DND-41 (cell line): Measurements from ENCODE around the gene LAMC1.

Source experiments
- ATAC-seq: fragments of 200-7000 bp; cut with Tn5 transposase; 3 replicates; pipeline ENCODE4 v1.9.1; 2021; ENCODE audit warnings: low read depth; ENCODE audit not compliant: insufficient read depth
- DNase-seq: peaks from one replicate; pipeline ENCODE4 v3.0.0-alpha.2; 2020
- H2AFZ ChIP-seq: 2 replicates; pipeline ENCODE4 v1.6.0; 2012; ENCODE audit warnings: low read depth, low read length
- H3K27ac ChIP-seq: 2 replicates; pipeline ENCODE4 v1.5.1; 2012; ENCODE audit warnings: low read length, inconsistent platforms
- H3K27me3 ChIP-seq: fragments of 200-600 bp; sonication (generic); 2 replicates; pipeline ENCODE4 v1.6.0; 2012; ENCODE audit warnings: low read length, mild to moderate bottlenecking, inconsistent platforms; ENCODE audit not compliant: insufficient read depth, poor library complexity
- H3K36me3 ChIP-seq: 2 replicates; pipeline ENCODE4 v1.5.1; 2012; ENCODE audit warnings: low read length, inconsistent platforms; ENCODE audit not compliant: insufficient read depth
- H3K4me1 ChIP-seq: 2 replicates; pipeline ENCODE4 v1.5.1; 2012; ENCODE audit warnings: mild to moderate bottlenecking, low read length; ENCODE audit not compliant: insufficient read depth
- H3K4me2 ChIP-seq: 2 replicates; pipeline ENCODE4 v1.6.0; 2012; ENCODE audit warnings: mild to moderate bottlenecking, moderate library complexity, low read length, inconsistent platforms; ENCODE audit not compliant: insufficient read depth
- H3K4me3 ChIP-seq, 2 experiments: fragments of 200-600 bp in 1 of 2; shearing (Covaris generic) in 1 of 2; 2 replicates each; pipeline ENCODE4 v1.5.1; 2012 to 2016; ENCODE audit warnings: inconsistent platforms in 2 of 2, low read length in 2 of 2, mild to moderate bottlenecking in 2 of 2, low read depth in 1 of 2, moderate library complexity in 1 of 2
- H3K79me2 ChIP-seq: 2 replicates; pipeline ENCODE4 v1.6.0; 2012; ENCODE audit warnings: low read length, inconsistent platforms; ENCODE audit not compliant: insufficient read depth
- H3K9ac ChIP-seq: 2 replicates; pipeline ENCODE4 v1.6.0; 2012; ENCODE audit warnings: low read depth, mild to moderate bottlenecking, inconsistent platforms, low read length, moderate library complexity
- H3K9me3 ChIP-seq: 2 replicates; pipeline ENCODE4 v1.5.1; 2012; ENCODE audit warnings: low read length, moderate library complexity, mild to moderate bottlenecking, inconsistent platforms; ENCODE audit not compliant: insufficient read depth, severe bottlenecking
- H4K20me1 ChIP-seq: 2 replicates; pipeline ENCODE4 v1.6.0; 2012; ENCODE audit warnings: low read length; ENCODE audit not compliant: insufficient read depth
- EZH2 ChIP-seq: IDR thresholded peaks from 3 replicates; pipeline ENCODE4 v1.6.1; 2012; ENCODE audit warnings: borderline replicate concordance, low read depth, mild to moderate bottlenecking, moderate library complexity, low read length, inconsistent platforms; ENCODE audit not compliant: severe bottlenecking
- TF ChIP-seq, protein P1 (sequence below): IDR thresholded peaks from 2 replicates; pipeline ENCODE4 v1.5.1; 2012; ENCODE audit warnings: borderline replicate concordance, low read length, moderate library complexity, mild to moderate bottlenecking; ENCODE audit not compliant: poor library complexity, severe bottlenecking; ENCODE audit errors: extremely low read depth

LAMC1 gene

DNA sequence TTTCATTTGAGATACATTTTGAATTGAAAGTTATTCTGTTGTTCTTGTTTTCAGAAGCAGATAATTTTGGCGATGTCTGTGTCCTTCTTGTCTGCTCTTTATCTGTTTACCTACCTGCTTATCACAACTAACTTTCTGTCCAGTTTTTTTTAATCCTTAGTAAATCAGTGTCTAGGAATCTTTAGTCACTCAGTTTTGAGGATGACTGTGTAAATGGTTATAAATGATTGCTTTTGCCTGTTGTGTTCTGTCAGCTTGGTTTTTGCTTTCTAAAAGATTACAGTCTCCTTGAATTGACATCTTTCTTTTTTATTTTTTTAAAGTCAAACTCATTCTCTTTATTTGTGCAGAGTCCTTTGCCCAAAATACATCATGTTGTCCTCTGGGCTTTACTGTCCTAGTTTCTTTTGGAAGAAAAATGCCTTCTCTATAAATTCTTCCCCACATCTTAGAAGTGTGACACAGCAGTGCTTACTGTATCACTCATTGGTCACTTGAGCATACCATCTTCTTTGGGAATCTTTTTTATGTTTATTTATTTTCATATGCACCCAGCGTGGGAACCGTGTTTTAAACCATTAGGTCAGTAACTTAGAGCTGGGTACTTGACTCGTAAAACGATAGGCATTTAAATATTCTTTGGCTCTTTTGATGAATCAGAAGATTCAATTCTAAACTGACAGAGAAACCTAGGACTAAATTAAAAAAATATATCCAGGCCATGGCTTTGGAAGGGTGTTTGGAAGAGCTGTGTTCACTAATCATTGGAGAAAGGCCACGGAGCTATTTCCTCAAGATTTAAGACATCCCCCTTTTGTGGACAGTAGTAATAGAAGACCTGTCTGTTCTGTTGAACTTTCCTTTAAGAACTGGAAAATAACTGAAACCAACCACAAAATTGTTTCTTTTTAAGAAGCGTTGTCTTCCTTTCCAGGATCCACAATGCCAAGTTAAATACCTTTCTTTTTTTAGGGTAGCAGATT is 20.9 kb downstream of the LAMC1 start:
- H2AFZ ChIP-seq = no peak overlapping the region
- H3K79me2 ChIP-seq = no peaks in the 10 kb centered on the region
- no peak overlapping the region for H3K9ac ChIP-seq
- H3K27me3 ChIP-seq = peaks cover 33% of the 10 kb centered on the region
- H3K9me3 ChIP-seq = no peaks in the 10 kb centered on the region
- H3K4me3 ChIP-seq = no peak overlapping the region
- H3K27ac ChIP-seq = no peak overlapping the region
- H3K4me1 ChIP-seq = no peaks in the 10 kb centered on the region
- ATAC-seq (no peak), DNase-seq (no peak)
- H3K36me3 ChIP-seq = no peaks in the 10 kb centered on the region
- H3K4me2 ChIP-seq = no peak overlapping the region
- no peaks in the 10 kb centered on the region for H4K20me1 ChIP-seq
- TF ChIP-seq EZH2 = no peak
- TF ChIP-seq, protein P1, sequence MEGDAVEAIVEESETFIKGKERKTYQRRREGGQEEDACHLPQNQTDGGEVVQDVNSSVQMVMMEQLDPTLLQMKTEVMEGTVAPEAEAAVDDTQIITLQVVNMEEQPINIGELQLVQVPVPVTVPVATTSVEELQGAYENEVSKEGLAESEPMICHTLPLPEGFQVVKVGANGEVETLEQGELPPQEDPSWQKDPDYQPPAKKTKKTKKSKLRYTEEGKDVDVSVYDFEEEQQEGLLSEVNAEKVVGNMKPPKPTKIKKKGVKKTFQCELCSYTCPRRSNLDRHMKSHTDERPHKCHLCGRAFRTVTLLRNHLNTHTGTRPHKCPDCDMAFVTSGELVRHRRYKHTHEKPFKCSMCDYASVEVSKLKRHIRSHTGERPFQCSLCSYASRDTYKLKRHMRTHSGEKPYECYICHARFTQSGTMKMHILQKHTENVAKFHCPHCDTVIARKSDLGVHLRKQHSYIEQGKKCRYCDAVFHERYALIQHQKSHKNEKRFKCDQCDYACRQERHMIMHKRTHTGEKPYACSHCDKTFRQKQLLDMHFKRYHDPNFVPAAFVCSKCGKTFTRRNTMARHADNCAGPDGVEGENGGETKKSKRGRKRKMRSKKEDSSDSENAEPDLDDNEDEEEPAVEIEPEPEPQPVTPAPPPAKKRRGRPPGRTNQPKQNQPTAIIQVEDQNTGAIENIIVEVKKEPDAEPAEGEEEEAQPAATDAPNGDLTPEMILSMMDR = no peak

DNA sequence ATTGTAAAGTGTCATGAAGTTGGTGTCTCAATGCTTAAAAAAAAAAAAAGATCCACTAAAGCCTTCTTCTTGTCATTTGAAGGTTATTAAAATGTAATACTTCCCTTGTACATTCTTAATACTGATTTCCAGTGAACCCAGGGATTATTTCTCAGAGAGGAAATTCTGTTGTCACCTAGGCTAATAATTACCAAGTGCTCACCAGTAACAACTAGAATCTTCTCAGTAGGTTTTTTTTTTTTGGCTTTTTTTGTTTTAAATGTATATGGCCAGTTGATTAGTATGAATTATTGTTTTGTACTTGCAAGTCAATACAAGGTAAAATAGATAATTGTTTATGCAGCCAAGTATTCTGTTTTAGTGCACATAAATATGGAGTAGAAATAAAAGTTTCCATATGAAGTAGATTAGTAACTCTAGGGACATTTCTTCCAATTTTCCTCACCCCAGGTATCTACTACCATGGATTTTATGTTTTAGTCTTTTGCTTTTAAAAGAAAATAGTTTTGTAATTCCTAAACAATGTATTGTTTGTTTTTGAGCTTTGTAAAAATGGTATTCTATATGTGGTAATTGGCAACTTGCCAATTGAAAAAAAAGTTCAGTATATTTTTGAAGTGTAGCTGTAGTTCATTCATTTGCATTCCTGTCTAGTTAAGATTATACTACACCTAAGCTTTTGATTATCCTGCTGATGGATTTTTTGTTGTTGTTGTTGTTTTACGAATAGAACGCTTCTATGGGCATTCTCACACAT is 21.9 kb downstream of the LAMC1 start:
- peaks cover 25% of the 10 kb centered on the region for H3K27me3 ChIP-seq
- no peaks in the 10 kb centered on the region for H3K9me3 ChIP-seq
- H3K4me3 ChIP-seq = no peak overlapping the region
- TF ChIP-seq, protein P1 = no peak
- TF ChIP-seq EZH2 = no peak
- H2AFZ ChIP-seq = no peak overlapping the region
- DNase-seq (no peak), ATAC-seq (no peak)
- no peaks in the 10 kb centered on the region for H4K20me1 ChIP-seq
- H3K9ac ChIP-seq = no peak overlapping the region
- no peak overlapping the region for H3K27ac ChIP-seq
- H3K4me2 ChIP-seq = no peak overlapping the region
- H3K4me1 ChIP-seq = no peaks in the 10 kb centered on the region
- H3K79me2 ChIP-seq = no peaks in the 10 kb centered on the region
- H3K36me3 ChIP-seq = no peaks in the 10 kb centered on the region

DNA sequence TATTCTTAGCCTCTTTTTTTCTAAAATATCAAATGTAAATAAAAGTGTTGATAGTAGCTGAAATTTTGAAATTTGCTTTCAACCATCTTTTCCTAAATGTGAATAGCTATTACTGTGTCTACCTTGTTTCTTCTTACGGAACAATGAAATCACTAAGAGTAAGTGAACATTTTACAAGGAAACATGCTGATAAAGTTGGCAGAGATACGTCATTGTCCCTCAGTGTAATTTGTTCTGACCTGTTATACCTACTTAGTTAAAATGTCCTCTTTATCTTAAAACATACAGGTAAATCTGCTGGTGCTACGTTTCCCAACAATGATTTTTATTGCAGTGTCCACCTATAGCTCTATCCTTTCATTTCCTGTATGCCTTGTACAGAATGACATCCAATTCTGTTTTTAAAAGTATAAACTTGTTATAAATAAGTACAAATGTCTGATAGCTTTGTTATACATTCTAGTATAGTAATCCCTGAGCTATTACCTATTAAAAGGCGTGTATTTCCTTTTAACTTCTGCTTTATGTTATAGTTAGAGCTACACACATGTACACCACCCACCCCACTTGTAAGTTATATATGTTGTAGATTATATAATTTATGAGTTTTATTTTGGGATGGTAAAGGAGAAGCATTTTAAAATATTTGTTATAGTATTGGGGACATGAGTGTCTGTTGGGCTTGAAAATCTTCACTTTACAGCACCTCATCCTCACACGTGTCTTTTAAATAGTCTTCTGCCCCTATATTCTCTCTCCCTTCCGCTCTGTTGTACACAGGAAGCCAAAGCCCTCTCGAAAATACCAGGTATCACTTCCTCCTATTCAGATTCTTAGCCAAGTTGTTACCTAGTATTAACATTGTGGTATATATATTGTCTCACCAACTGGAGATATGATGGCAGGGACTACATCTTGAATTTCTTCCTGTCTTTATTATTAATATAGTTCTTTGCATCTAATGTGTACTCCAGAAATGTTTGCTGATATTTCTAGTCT is 25.2 kb downstream of the LAMC1 start:
- H3K79me2 ChIP-seq = no peaks in the 10 kb centered on the region
- no peak overlapping the region for H3K27ac ChIP-seq
- no peak overlapping the region for H3K4me2 ChIP-seq
- H3K9ac ChIP-seq = no peak overlapping the region
- no peak overlapping the region for H2AFZ ChIP-seq
- no peaks in the 10 kb centered on the region for H3K4me1 ChIP-seq
- no peaks in the 10 kb centered on the region for H4K20me1 ChIP-seq
- H3K4me3 ChIP-seq = no peak overlapping the region
- peaks cover 7% of the 10 kb centered on the region for H3K27me3 ChIP-seq
- ATAC-seq (no peak), DNase-seq (no peak)
- H3K36me3 ChIP-seq = no peaks in the 10 kb centered on the region
- H3K9me3 ChIP-seq = no peaks in the 10 kb centered on the region
- TF ChIP-seq EZH2 = no peak
- TF ChIP-seq, protein P1 = no peak
